ENCODE measurements around the gene TGM4. TPM values are rescaled to one million over a fixed set of nuclear protein-coding genes. Genes with fewer than 3 reads are reported as not detected.

TGM4 gene
- total RNA-seq, 1 donor from 2014 or later = not detected

DNA sequence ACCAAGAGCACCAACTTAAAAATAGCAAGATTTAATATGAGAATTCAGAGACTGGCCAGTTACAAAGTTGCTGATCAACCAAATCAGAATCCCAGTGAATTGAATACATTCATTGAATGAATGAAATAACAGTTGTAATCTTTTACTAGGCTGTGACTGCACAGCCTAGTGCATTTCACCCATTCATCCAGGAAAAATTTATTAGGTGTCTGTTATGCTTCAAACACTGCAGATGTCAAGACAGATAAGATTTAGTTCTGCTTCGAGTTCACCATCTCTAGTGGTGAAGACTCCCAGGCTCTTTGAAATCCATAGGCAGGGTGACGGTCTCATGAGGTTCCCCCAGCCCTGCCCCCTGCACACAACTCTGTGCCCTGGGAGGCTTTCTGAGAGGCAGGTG is 28.9 kb downstream of the TGM4 start:
- Mint-ChIP-seq H3K9me3 (ENCODE audit: unreplicated experiment) (no peaks in the 10 kb centered on the region), H3K36me3 (ENCODE audit: unreplicated experiment) (no peaks in the 10 kb centered on the region), H3K27ac (ENCODE audit: unreplicated experiment) (no peak overlapping the region), H3K27me3 (ENCODE audit: unreplicated experiment) (no peaks in the 10 kb centered on the region), H3K4me1 (ENCODE audit: low read depth, unreplicated experiment) (no peaks in the 10 kb centered on the region), H3K4me3 (ENCODE audit: unreplicated experiment) (no peak overlapping the region)
- DNase-seq = no peak
- TF ChIP-seq, protein P1, sequence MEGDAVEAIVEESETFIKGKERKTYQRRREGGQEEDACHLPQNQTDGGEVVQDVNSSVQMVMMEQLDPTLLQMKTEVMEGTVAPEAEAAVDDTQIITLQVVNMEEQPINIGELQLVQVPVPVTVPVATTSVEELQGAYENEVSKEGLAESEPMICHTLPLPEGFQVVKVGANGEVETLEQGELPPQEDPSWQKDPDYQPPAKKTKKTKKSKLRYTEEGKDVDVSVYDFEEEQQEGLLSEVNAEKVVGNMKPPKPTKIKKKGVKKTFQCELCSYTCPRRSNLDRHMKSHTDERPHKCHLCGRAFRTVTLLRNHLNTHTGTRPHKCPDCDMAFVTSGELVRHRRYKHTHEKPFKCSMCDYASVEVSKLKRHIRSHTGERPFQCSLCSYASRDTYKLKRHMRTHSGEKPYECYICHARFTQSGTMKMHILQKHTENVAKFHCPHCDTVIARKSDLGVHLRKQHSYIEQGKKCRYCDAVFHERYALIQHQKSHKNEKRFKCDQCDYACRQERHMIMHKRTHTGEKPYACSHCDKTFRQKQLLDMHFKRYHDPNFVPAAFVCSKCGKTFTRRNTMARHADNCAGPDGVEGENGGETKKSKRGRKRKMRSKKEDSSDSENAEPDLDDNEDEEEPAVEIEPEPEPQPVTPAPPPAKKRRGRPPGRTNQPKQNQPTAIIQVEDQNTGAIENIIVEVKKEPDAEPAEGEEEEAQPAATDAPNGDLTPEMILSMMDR (IDR thresholded peaks at IDR 0.05; ENCODE audit: partially characterized antibody, unreplicated experiment) = no peak

DNA sequence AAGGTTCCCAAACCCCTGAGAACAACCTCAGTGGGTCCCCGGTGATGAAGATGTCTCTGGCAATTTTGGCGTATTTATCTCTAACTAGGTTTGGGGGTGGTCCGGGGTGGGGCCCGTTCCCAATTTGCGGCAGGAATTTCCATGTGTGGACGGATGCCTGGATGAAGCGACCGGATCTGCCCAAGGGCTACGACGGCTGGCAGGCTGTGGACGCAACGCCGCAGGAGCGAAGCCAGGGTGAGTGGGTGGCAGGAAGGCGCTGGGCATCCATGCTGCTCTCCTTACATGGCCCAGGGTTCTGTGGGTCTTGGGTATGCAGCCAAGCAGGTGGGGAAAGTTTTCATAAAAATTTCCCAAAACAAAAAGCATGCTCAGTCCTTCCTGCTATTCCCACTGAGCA is 29.3 kb downstream of the TGM4 start:
- no peak overlapping the region for H3K27ac Mint-ChIP-seq (ENCODE audit: unreplicated experiment)
- TF ChIP-seq, protein P1 (IDR thresholded peaks at IDR 0.05; ENCODE audit: partially characterized antibody, unreplicated experiment) = no peak

DNA sequence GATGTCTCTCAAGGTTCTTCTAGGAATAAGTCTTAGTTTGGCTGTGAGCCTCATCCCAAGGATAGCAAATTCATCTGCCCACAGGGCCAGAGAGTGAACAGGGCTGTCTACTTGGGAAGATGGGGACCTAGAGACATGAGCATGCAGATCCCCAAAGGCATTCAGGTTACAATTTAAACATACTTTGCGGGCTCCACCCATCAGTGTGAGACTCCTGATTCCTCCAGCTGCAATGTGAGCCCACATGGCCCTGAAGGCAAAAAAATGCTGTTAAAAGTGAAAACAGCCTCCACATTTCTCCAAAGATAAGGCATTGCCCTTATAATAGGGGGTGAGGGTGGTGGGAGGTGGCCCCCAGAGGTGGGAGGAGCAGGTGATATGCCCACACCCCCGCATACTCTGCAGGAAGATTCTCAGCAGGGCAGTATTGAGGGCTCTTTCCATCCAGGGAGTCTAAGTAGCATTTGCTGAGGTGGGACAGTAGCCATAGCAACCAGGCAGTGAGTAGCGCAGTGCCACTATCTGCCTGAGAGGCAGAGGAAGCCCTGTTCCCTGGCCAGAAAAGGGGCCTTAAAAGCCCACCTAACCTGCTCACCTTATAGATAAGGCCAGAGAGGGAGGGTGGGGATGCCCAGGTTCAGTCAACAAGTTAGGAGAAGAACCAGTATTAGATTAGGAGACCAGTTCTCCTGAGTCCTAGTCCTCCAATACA is 31.2 kb downstream of the TGM4 start:
- Mint-ChIP-seq H3K9me3 (ENCODE audit: unreplicated experiment) (peaks cover 2% of the 10 kb centered on the region), H3K4me1 (ENCODE audit: low read depth, unreplicated experiment) (no peaks in the 10 kb centered on the region), H3K27ac (ENCODE audit: unreplicated experiment) (no peak overlapping the region), H3K27me3 (ENCODE audit: unreplicated experiment) (no peaks in the 10 kb centered on the region), H3K36me3 (ENCODE audit: unreplicated experiment) (no peaks in the 10 kb centered on the region), H3K4me3 (ENCODE audit: unreplicated experiment) (no peak overlapping the region)
- TF ChIP-seq, protein P1 (IDR thresholded peaks at IDR 0.05; ENCODE audit: partially characterized antibody, unreplicated experiment) = no peak
- DNase-seq = no peak

More for the DNA sequence above, 29.3 kb downstream of the TGM4 start:
- no peaks in the 10 kb centered on the region for H3K36me3 Mint-ChIP-seq (ENCODE audit: unreplicated experiment)
- no peak for DNase-seq
- H3K27me3 Mint-ChIP-seq (ENCODE audit: unreplicated experiment) = no peaks in the 10 kb centered on the region
- no peak overlapping the region for H3K4me3 Mint-ChIP-seq (ENCODE audit: unreplicated experiment)
- H3K4me1 Mint-ChIP-seq (ENCODE audit: low read depth, unreplicated experiment) = no peaks in the 10 kb centered on the region
- no peaks in the 10 kb centered on the region for H3K9me3 Mint-ChIP-seq (ENCODE audit: unreplicated experiment)

DNA sequence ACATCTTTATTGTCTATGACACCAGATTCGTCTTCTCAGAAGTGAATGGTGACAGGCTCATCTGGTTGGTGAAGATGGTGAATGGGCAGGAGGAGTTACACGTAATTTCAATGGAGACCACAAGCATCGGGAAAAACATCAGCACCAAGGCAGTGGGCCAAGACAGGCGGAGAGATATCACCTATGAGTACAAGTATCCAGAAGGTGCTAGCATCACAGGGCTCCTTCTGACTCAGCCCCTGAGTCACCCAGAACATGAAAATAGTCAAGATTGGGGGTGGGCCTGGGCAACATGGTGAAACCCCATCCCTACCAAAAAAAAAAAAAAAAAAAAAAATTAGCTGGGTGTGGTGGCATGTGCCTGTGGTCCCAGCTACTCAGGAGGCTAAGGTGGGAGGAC is 32.6 kb downstream of the TGM4 start:
- no peak overlapping the region for H3K27ac Mint-ChIP-seq (ENCODE audit: unreplicated experiment)
- TF ChIP-seq, protein P1 (IDR thresholded peaks at IDR 0.05; ENCODE audit: partially characterized antibody, unreplicated experiment) = no peak
- H3K27me3 Mint-ChIP-seq (ENCODE audit: unreplicated experiment) = no peaks in the 10 kb centered on the region
- no peaks in the 10 kb centered on the region for H3K36me3 Mint-ChIP-seq (ENCODE audit: unreplicated experiment)
- no peak overlapping the region for H3K4me3 Mint-ChIP-seq (ENCODE audit: unreplicated experiment)
- H3K9me3 Mint-ChIP-seq (ENCODE audit: unreplicated experiment) = peaks cover 2% of the 10 kb centered on the region
- no peaks in the 10 kb centered on the region for H3K4me1 Mint-ChIP-seq (ENCODE audit: low read depth, unreplicated experiment)
- no peak for DNase-seq

DNA sequence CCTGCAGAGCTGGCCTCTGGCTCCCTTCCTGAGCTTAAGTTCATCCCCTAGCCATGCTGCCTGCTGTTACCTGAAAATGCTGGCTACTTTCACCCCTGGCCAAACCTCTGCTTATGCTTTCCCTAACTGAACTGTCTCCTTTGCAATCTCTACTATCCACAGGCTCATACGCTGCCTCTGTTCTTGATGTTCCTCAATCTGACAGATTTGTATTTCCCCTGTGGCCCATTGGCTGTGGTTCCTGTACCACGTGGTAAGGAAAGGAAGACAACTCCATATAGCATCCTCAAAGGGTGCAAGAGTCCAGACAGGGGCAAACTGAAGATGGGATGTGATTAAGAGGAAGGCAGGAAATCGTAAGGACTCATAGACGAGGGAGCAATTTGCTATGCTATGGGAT is 33.2 kb downstream of the TGM4 start:
- TF ChIP-seq, protein P1 (IDR thresholded peaks at IDR 0.05; ENCODE audit: partially characterized antibody, unreplicated experiment) = no peak
- no peak for DNase-seq
- Mint-ChIP-seq H3K36me3 (ENCODE audit: unreplicated experiment) (no peaks in the 10 kb centered on the region), H3K27me3 (ENCODE audit: unreplicated experiment) (no peaks in the 10 kb centered on the region), H3K9me3 (ENCODE audit: unreplicated experiment) (peaks cover 2% of the 10 kb centered on the region), H3K4me3 (ENCODE audit: unreplicated experiment) (no peak overlapping the region), H3K27ac (ENCODE audit: unreplicated experiment) (no peak overlapping the region), H3K4me1 (ENCODE audit: low read depth, unreplicated experiment) (no peaks in the 10 kb centered on the region)
